Measurements from ENCODE around the gene MYO1D. TPM values are rescaled to one million over a fixed set of nuclear protein-coding genes. Genes with fewer than 3 reads are reported as not detected.

Gene MYO1D
- total and polyA plus RNA-seq, 4 donors = 4.5 to 22.9 (median 13.3) TPM

DNA sequence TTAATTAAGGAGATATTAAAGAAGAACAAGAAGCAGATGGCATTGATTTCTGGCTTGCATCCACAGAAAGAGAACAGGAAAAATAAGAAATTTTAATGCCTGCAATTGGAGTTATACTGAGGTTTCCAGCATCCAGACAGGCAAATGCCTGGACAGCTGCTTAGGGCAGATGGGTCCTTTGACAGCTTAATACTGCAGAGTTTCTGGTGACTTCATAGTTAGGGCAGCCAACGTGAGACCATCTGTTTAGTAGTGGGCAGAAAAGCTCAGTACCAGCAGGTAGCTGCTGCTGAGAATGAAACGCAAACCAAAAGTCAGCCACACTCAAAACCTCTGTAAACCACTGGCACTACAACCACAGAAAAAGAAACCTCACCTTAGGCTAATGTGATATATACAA lies 280.3 kb downstream of the MYO1D start:
- Histone ChIP-seq H3K27me3 (ENCODE audit: control insufficient read depth in 4 of 4, insufficient read depth in 4 of 4, low read length in 3 of 4) (no peaks in the 10 kb centered on the region), H3K27ac (ENCODE audit: low read depth in 1 of 2, low read length in 2 of 2) (no peak overlapping the region), H3K36me3 (ENCODE audit: control insufficient read depth in 4 of 4, insufficient read depth in 3 of 4, low read depth in 1 of 4, low read length in 3 of 4) (no peaks in the 10 kb centered on the region), H3K4me3 (ENCODE audit: low read depth in 1 of 3, low read length in 3 of 3) (no peak overlapping the region), H3K4me1 (ENCODE audit: control insufficient read depth in 4 of 4, insufficient read depth in 4 of 4, low read length in 3 of 4) (no peaks in the 10 kb centered on the region), H3K9me3 (ENCODE audit: control insufficient read depth in 4 of 4, low read length in 3 of 4) (peaks cover 0 to 3% (median 1%) of the 10 kb centered on the region in 4 donors), H3K9ac (ENCODE audit: low read depth in 1 of 2, low read length in 2 of 2) (no peak overlapping the region)
- no peak for DNase-seq (ENCODE audit: low spot score)
- WGBS = 84% methylated on average over 2 of the region's 2 CpGs
- TF ChIP-seq ATF3 (IDR thresholded peaks at IDR 0.05) (no peak), NR2F2 (IDR thresholded peaks at IDR 0.05) (no peak), YY1 (IDR thresholded peaks at IDR 0.05) (no peak), GABPA (IDR thresholded peaks at IDR 0.05 in 1 of 2, conservative IDR thresholded peaks at IDR 0.05 in 1 of 2) (no peak), SP1 (IDR thresholded peaks at IDR 0.05) (no peak), TAF1 (conservative IDR thresholded peaks at IDR 0.05) (no peak), HNF4G (IDR thresholded peaks at IDR 0.05) (no peak), FOXA2 (IDR thresholded peaks at IDR 0.05) (no peak), CTCF (IDR thresholded peaks at IDR 0.05; ENCODE audit: low read depth, low read length, missing input control) (no peak)
- TF ChIP-seq, protein P1, sequence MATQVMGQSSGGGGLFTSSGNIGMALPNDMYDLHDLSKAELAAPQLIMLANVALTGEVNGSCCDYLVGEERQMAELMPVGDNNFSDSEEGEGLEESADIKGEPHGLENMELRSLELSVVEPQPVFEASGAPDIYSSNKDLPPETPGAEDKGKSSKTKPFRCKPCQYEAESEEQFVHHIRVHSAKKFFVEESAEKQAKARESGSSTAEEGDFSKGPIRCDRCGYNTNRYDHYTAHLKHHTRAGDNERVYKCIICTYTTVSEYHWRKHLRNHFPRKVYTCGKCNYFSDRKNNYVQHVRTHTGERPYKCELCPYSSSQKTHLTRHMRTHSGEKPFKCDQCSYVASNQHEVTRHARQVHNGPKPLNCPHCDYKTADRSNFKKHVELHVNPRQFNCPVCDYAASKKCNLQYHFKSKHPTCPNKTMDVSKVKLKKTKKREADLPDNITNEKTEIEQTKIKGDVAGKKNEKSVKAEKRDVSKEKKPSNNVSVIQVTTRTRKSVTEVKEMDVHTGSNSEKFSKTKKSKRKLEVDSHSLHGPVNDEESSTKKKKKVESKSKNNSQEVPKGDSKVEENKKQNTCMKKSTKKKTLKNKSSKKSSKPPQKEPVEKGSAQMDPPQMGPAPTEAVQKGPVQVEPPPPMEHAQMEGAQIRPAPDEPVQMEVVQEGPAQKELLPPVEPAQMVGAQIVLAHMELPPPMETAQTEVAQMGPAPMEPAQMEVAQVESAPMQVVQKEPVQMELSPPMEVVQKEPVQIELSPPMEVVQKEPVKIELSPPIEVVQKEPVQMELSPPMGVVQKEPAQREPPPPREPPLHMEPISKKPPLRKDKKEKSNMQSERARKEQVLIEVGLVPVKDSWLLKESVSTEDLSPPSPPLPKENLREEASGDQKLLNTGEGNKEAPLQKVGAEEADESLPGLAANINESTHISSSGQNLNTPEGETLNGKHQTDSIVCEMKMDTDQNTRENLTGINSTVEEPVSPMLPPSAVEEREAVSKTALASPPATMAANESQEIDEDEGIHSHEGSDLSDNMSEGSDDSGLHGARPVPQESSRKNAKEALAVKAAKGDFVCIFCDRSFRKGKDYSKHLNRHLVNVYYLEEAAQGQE (IDR thresholded peaks at IDR 0.05) = no peak
- TF ChIP-seq, protein P2, sequence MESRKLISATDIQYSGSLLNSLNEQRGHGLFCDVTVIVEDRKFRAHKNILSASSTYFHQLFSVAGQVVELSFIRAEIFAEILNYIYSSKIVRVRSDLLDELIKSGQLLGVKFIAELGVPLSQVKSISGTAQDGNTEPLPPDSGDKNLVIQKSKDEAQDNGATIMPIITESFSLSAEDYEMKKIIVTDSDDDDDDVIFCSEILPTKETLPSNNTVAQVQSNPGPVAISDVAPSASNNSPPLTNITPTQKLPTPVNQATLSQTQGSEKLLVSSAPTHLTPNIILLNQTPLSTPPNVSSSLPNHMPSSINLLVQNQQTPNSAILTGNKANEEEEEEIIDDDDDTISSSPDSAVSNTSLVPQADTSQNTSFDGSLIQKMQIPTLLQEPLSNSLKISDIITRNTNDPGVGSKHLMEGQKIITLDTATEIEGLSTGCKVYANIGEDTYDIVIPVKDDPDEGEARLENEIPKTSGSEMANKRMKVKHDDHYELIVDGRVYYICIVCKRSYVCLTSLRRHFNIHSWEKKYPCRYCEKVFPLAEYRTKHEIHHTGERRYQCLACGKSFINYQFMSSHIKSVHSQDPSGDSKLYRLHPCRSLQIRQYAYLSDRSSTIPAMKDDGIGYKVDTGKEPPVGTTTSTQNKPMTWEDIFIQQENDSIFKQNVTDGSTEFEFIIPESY (IDR thresholded peaks at IDR 0.05) = no peak

GRCh38 chr17:32596206-32596605 lies 280.7 kb downstream of the MYO1D start:
- no peak for TF ChIP-seq NR2F2 (IDR thresholded peaks at IDR 0.05)
- no peak for TF ChIP-seq GABPA (IDR thresholded peaks at IDR 0.05 in 1 of 2, conservative IDR thresholded peaks at IDR 0.05 in 1 of 2)
- TF ChIP-seq YY1 (IDR thresholded peaks at IDR 0.05) = no peak
- no peak for TF ChIP-seq TAF1 (conservative IDR thresholded peaks at IDR 0.05)
- TF ChIP-seq CTCF (IDR thresholded peaks at IDR 0.05; ENCODE audit: low read depth, low read length, missing input control) = no peak
- TF ChIP-seq EGR1 (IDR thresholded peaks at IDR 0.05; ENCODE audit: low read depth in 2 of 2) = no peak
- TF ChIP-seq FOXA2 (IDR thresholded peaks at IDR 0.05) = no peak
- no peak for TF ChIP-seq HNF4G (IDR thresholded peaks at IDR 0.05)
- TF ChIP-seq RAD21 (IDR thresholded peaks at IDR 0.05) = no peak
- no peak for TF ChIP-seq RXRA (IDR thresholded peaks at IDR 0.05)
- TF ChIP-seq JUND (IDR thresholded peaks at IDR 0.05) = no peak
- TF ChIP-seq ATF3 (IDR thresholded peaks at IDR 0.05) = no peak
- TF ChIP-seq MAX (IDR thresholded peaks at IDR 0.05) = no peak
- TF ChIP-seq SP1 (IDR thresholded peaks at IDR 0.05) = no peak
- WGBS = 94% methylated on average over 8 of the region's 8 CpGs
- no peaks in the 10 kb centered on the region for H3K4me1 ChIP-seq (ENCODE audit: control insufficient read depth in 4 of 4, insufficient read depth in 4 of 4, low read length in 3 of 4)
- no peak overlapping the region for H3K4me3 ChIP-seq (ENCODE audit: low read depth in 1 of 3, low read length in 3 of 3)
- H3K36me3 ChIP-seq (ENCODE audit: control insufficient read depth in 4 of 4, insufficient read depth in 3 of 4, low read depth in 1 of 4, low read length in 3 of 4) = no peaks in the 10 kb centered on the region
- H3K27ac ChIP-seq (ENCODE audit: low read depth in 1 of 2, low read length in 2 of 2) = no peak overlapping the region
- H3K27me3 ChIP-seq (ENCODE audit: control insufficient read depth in 4 of 4, insufficient read depth in 4 of 4, low read length in 3 of 4) = no peaks in the 10 kb centered on the region
- DNase-seq (ENCODE audit: low spot score) = no peak
- H3K9ac ChIP-seq (ENCODE audit: low read depth in 1 of 2, low read length in 2 of 2) = no peak overlapping the region
- peaks cover 0 to 3% (median 1%) of the 10 kb centered on the region in 4 donors for H3K9me3 ChIP-seq (ENCODE audit: control insufficient read depth in 4 of 4, low read length in 3 of 4)

All from liver (tissue), 9 donors.